Measurements from ENCODE around the gene POC1B. TPM values are rescaled to one million over a fixed set of nuclear protein-coding genes. Genes with fewer than 3 reads are reported as not detected.

Gene POC1B
- total and polyA plus RNA-seq, 8 donors = 3.4 to 15.5 (median 6.2) TPM

DNA sequence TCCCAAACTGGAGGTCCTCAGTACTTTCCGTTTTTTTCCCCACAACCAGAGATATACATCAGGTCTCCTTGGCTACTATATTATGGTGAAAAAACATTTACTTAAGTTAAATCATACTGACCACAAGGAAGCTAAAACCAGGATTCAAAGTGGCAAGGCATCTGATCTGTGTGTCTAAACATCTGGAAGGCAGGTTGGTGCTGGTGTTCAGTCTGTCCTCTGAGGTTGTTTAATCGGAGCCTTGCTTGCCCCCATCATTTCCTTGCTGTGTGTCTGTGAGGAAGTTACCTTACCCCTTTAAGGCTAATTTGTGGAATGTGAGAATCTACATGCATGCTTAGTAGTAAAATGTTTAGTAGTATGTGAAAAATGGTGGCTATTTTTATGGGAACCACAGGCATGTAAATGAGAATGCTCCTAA lies 76.9 kb downstream of the POC1B start:
- intact Hi-C loops (cut with DNase I) = no loop called here
- DNase-seq = no peak
- TF ChIP-seq, protein P1, sequence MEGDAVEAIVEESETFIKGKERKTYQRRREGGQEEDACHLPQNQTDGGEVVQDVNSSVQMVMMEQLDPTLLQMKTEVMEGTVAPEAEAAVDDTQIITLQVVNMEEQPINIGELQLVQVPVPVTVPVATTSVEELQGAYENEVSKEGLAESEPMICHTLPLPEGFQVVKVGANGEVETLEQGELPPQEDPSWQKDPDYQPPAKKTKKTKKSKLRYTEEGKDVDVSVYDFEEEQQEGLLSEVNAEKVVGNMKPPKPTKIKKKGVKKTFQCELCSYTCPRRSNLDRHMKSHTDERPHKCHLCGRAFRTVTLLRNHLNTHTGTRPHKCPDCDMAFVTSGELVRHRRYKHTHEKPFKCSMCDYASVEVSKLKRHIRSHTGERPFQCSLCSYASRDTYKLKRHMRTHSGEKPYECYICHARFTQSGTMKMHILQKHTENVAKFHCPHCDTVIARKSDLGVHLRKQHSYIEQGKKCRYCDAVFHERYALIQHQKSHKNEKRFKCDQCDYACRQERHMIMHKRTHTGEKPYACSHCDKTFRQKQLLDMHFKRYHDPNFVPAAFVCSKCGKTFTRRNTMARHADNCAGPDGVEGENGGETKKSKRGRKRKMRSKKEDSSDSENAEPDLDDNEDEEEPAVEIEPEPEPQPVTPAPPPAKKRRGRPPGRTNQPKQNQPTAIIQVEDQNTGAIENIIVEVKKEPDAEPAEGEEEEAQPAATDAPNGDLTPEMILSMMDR (IDR thresholded peaks at IDR 0.05) = no peak
- Histone ChIP-seq H3K4me3 (no peak overlapping the region), H3K27ac (no peak overlapping the region), H3K36me3 (no peaks in the 10 kb centered on the region), H3K27me3 (no peaks in the 10 kb centered on the region), H3K9me3 (no peaks in the 10 kb centered on the region), H3K4me1 (no peaks in the 10 kb centered on the region)
- no peak for FAIRE-seq
- WGBS, 2 donors = 94% methylated on average over 2 of the region's 2 CpGs
- ATAC-seq = no peak

DNA sequence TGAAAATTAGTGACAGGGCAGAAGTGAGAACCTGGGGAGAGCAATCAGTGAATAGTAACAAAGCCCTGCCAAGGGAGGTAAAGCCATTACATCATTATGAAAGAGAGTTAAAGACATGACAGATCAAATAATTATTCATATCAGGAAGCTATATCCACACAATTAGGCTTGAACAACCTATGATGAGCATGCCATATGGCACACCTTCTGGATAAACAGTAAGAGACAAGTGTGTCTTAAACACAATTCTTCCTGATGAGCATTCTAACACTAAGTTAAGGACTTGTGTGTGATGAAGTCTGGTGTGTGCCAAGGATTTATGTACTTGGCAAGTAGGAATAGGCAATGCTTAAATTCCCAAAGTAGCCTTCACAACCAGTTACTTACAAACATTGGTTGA lies 77.3 kb downstream of the POC1B start:
- no peak for DNase-seq
- no peak for FAIRE-seq
- Histone ChIP-seq H3K27me3 (no peaks in the 10 kb centered on the region), H3K4me3 (no peak overlapping the region), H3K27ac (no peak overlapping the region), H3K4me1 (no peaks in the 10 kb centered on the region), H3K36me3 (no peaks in the 10 kb centered on the region), H3K9me3 (no peaks in the 10 kb centered on the region)
- TF ChIP-seq, protein P1 (IDR thresholded peaks at IDR 0.05) = no peak
- intact Hi-C loops (cut with DNase I) = no loop called here
- ATAC-seq = no peak

DNA sequence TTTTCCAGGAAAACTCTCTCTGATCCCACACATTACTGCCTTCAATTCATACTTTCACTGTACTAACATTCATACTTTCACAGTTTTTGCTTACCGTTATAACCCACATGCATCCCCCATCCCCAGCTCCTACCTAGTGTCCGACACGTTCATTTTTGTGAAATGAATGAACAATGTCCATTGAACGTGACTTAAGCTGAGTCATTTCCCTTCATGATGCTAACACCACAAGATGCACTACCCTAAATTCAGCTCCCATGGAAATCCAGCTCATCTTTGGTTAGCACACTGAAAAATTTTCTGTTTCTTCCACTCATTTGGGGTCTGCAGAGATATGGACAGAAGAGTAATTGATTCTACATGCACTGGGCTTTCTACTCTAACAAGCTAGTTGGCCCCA lies 85.9 kb downstream of the POC1B start:
- TF ChIP-seq, protein P1 (IDR thresholded peaks at IDR 0.05) = no peak
- ATAC-seq = no peak
- Histone ChIP-seq H3K36me3 (no peaks in the 10 kb centered on the region), H3K9me3 (no peaks in the 10 kb centered on the region), H3K27me3 (no peaks in the 10 kb centered on the region), H3K4me1 (no peaks in the 10 kb centered on the region), H3K4me3 (no peak overlapping the region), H3K27ac (no peak overlapping the region)
- no peak for DNase-seq
- no peak for FAIRE-seq
- WGBS, 2 donors = 91 to 94% methylated on average over 4 of the region's 4 CpGs
- intact Hi-C loops (cut with DNase I) = no loop called here

DNA sequence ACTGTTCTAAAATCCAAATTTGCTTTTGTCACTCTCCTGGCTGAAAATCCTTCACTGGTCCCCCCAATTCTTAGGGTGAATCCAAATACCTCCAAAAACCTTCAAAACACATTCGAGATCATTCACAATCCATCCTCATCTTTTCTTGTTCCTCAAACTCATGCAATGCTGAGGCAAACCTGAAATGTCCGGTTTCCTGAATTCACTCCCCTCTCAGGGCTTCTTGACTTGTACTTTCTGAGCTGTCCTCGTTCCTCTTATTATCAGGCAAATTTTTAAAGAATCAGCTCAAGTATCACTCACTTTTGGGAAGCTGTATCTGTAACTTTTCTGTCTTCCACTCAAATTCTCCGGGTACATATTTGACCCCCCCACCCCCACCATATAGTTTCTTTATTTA lies 88.6 kb downstream of the POC1B start:
- no peaks in the 10 kb centered on the region for H3K27me3 ChIP-seq
- no peaks in the 10 kb centered on the region for H3K4me1 ChIP-seq
- no peak overlapping the region for H3K27ac ChIP-seq
- H3K4me3 ChIP-seq = no peak overlapping the region
- intact Hi-C loops (cut with DNase I) = no loop called here
- ATAC-seq = no peak
- no peak for DNase-seq
- no peaks in the 10 kb centered on the region for H3K9me3 ChIP-seq
- TF ChIP-seq, protein P1 (IDR thresholded peaks at IDR 0.05) = no peak
- WGBS, 2 donors = 91 to 93% methylated on average over 4 of the region's 4 CpGs
- FAIRE-seq = no peak
- no peaks in the 10 kb centered on the region for H3K36me3 ChIP-seq

DNA sequence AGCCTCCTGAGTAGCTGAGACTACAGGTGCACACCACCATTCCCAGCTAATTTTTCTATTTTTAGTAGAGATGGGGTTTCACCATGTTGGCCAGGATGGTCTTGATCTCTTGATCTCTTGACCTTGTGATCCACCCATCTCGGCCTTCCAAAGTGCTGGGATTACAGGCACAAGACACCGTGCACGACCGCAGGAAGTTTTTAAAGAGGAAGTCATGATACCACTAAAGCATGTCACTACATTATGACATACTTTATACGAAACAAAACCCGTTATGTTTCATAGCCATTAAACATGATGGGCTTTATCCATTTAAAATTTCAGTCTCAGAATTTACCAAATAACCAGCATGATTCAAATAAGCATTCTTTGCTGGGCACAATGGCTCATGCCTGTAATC lies 89.8 kb downstream of the POC1B start:
- no peak for ATAC-seq

More for the DNA sequence above, 89.8 kb downstream of the POC1B start:
- FAIRE-seq (no peak), DNase-seq (no peak)
- H3K4me1 ChIP-seq = no peaks in the 10 kb centered on the region
- TF ChIP-seq, protein P1 (IDR thresholded peaks at IDR 0.05) = no peak
- H3K27me3 ChIP-seq = no peaks in the 10 kb centered on the region
- no peak overlapping the region for H3K27ac ChIP-seq
- H3K4me3 ChIP-seq = no peak overlapping the region
- no peaks in the 10 kb centered on the region for H3K9me3 ChIP-seq
- 89 to 95% methylated on average over 6 of the region's 6 CpGs for WGBS, 2 donors
- H3K36me3 ChIP-seq = no peaks in the 10 kb centered on the region
- intact Hi-C loops (cut with DNase I) = no loop called here
